HG03520 (cell line): ENCODE results near the gene ABCC8.

ENCODE experiments used
- ATAC-seq: cut with Tn5 transposase; IDR thresholded peaks from one replicate; pipeline ENCODE4 v1.9.1; 2021; ENCODE audit warnings: mild to moderate bottlenecking, moderate library complexity; ENCODE audit not compliant: unreplicated experiment

The ABCC8 gene

DNA sequence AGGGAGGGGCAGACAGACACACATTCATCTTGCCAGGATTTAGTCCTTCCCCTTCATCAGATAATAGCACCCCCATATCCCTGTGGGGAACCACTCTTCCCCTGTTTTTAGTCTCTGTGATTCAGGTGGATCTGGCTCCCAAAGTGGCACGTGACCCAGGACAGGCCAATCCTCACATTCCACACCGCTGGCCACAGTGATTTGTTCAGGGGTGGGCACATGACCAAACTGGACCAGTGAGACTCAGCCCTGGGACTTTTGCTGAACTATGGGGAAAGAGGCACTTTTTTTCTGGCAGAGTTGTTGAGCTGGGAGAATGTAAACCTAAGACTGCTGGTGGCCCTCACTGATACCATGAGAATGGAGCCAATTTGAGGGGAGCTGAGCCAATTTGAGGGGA lies 69.1 kb downstream of the ABCC8 start:
- ATAC-seq = no peak

DNA sequence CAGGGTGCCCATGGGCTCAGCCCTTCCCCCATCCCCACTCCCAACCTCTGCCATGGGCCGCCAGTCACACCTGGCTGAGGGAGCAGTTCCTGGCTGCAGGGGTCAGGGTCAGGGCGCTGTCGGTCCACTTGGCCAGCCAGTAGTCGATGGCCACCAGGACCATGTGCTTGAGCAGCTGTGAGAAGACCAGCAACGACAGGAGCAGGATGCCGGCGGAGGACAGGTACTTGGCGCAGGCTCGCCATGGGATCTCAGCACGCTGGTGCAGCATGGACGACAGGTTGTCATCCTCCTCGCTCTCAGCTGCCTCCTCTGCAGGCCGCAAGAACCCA lies 69.9 kb downstream of the ABCC8 start:
- no peak for ATAC-seq

DNA sequence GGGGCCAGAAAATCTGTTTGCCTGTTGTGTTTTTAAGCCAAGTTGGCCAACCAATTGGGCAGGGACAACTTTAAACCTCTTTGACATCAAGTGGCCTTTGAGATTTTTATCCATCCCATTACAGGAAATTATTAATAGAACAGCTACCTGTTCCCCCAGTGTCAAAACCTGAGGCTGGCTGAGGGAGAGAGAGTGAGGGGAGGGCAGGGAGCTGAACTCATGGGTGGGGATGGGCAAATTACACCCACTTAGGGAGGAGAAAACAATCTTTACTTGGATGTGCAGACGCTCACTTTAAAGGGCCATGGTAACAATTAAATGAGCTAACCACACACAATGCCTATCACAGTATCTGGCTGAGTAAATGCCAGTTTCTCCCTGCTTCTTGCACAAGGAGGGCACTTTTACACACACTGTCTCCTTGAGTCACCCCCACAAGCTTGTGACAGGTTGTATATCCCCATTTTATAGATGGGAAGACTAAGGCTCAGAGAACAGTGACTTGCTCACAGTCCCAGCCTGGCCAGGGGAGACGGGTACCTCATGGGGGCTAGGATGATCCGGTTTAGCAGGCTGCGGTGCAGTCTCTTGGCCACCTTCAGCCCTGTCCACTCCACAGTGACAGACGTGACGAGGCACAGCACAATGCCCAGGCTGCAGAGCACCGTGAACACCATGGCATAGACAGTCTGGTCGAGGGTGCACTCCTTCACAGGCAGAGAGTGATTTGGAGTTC lies 70.4 kb downstream of the ABCC8 start:
- no peak for ATAC-seq

DNA sequence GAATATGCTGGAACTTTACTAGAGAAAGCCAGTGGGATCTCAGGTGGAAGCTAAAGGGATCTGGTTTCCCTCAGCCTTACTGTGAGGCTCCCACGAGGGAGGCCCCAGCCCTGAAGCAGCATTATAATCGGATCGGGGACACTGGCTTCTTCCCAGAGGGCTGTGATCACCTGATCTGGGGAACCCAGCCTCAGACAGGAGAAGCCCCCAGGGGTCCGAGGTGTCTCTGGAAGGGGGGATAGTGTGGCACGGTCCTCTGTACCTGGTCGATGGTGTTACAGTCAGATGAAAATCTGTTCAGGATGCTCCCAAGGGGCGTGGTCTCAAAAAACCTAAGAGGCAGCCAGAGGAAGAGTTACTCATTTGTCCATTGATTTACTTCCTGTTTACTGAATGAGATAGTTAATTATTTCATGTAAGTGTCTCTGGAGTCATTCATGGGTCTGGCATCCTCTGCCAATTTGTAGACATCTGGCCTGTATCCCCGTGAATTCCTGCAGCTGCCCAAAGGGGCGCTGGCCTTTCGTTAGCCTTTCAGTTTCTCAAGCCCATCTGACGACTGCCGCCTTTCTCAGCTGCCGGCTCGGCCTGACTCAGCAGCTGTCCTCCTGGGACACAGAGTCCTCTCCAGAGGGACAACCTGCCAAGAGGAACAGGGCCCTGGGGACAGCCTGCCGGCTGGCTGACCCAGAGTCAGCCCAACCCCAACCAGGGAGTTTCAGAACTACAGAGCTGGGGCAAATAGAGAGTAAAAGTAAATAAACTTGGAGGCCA lies 71.2 kb downstream of the ABCC8 start:
- no peak for ATAC-seq

DNA sequence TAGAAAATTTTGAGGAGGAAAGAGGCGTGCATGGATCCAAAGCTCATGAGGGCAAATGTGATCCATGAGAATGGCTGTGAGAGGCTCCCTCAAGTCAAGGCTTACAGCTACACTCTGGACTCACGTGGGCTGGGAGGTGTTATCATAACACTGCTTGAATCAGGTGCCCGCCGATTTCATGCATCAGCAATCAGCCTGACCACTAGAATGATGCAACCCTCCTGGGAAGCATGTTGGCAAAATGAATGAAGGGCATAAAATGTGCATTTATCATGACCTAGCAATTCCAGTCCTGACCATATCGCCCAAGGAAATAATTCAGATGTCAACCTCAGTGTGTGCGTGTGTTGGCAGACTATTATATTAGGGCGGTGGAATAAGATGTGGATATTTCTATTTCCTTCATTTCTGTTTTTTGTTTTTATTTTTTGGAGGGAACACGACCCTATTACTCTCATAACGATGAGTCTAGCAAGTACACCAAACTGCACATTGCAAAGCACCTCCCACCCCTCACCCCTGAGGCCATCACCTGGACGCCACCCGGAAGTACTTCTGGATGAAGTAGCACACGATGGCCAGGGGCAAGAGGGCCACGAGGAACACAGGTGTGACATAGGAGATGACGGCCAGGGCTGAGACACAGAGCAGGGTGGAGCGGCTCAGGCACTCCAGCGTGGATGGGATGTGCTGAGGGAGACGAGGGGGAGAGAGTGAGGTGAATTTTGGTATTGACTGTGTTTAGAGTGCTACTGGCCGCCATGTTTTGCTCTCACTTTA lies 72.5 kb downstream of the ABCC8 start:
- ATAC-seq = no peak

DNA sequence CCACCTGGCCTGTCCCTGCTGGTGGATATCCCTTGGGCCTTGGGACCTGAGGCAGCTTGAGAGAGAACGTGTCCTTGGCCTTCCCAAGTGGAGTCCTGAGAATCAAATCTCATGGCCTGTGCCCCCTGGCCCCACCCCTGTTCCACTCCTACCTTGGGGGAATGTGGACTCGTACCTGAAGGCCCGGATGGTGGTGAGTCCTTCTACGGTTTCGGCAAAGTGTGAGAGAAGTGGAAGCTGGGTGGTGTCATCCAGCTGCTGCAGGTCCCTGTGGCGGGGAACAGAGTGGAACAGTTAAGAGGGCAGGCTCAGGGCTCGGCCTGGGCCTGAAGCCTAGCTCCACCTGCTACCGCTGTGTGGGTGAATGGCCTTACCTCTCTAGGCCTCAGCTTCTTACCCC lies 74.2 kb downstream of the ABCC8 start:
- ATAC-seq = no peak

DNA sequence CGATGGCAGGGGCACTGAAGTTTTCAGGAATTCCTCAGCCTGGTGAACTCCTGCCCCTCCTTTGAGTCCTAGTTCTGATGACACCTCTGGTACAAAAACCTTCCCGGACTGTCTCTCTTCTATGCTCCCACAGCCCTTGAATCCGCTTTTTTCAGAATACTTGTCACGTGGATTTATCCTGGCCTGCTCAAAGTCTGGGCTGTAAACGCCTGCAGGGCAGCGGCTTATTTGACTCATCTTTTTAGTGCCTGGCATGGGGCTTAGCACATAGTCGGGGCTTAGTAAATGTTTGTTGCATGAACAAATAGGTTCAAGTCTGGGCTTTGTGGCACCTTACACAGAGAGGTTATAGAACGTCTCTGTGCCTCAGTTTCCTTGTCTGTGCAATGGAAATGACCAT lies 74.8 kb downstream of the ABCC8 start:
- no peak for ATAC-seq

DNA sequence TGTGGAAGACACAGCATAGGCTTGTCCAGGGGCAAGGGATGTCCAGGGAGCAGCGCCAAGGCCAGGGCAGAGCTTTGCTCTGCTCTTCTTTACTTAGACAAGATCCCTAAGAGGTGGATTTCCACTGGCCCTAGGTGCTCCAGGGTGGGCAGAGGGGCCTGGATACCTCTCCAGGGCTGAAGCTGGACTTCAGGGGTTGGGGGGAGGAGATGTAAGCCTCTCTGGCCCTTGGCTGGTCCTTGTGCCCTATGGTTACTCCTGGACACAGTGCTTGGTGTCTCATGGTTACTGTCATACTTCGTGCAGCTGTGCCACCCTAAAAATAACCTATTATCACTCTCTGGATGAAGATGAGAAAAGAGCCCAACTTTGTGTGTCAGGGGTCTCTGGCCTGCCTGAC lies 75.3 kb downstream of the ABCC8 start:
- no peak for ATAC-seq

DNA sequence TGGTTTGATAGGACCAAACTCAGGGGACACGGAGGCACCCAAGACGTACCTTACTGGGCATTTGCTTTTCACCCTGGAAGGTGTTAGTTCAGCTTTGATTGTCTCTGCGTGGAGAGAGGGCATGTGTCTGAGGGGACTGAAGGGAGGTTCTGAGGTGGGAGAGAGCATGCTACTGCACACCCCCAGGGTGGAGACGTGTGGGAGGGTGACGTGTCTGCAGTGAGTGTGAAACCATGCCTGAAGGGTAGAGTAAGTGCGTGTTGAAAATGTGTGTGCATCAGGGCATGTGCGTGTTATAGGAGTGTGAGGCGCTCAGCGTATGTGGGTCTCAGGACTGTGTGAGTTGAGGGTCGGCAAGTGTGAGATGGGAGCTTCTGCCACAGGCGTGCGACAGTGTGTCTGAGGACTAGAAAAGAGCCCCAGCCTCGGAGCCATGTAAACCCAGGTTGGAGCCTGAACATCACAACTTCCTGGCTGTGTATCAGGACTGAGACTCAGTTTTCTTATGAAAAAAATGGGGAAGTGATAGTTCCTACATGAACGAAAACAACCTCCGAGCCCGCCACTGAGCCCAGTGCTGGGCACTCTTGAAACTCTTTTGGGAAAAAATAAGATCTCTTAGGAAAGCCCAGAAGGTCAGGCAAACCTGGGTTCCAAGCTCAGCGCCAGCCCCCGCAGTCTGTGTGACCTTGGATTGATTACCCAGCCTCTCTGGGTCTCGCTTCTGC lies 76.4 kb downstream of the ABCC8 start:
- no peak for ATAC-seq

DNA sequence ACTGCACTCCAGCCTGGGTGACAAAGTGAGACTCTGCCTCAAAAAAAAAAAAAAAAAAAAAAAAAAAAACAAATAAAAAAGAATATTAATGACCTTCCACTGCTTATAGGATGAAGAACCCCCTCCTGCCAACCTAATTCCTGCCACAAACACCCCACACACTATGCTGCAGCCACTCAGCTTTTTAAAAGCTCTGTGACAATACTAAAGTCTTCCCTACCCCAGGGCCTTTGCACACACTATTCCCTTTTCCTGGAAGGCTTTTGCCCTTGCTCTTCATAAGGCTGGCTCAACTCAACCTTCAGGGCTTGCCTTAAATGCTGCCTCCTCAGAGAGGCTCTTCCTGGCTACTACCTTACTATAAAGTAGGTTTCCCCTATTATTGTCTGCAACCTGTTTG lies 77.4 kb downstream of the ABCC8 start:
- ATAC-seq = no peak

DNA sequence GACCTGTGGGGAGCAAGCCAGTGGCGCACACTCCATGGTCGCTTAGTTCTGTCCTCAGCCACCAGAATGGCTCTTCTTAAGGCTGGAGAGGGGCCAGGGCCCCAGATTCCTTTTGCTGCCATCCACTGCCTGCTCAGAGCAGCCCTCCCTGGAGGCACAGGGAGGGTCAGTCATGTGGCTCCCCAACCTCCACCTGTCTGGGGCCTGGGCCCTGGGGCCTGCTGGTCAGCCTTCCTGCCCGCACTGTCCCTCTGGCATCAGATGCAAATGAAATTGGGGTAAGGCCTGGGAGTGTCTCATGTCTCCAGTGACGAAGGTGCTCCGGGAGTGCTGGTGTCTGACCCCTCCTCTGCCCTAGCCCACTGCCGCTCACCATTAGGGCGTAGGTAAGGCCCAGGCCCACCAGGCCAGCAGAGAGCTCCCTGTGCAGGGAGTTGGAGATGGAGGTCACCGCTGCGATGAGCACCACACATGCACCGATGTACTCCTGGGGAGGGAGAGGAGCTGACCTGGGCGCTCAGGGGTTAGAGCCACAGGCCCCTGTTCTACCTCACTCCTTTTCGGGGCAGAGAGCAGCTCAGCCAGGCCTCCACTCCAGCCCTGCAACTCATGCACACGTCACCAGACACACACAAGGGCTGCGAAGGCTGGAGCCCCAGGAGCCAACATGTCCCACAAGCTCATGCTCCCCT lies 79.2 kb downstream of the ABCC8 start:
- ATAC-seq = no peak

DNA sequence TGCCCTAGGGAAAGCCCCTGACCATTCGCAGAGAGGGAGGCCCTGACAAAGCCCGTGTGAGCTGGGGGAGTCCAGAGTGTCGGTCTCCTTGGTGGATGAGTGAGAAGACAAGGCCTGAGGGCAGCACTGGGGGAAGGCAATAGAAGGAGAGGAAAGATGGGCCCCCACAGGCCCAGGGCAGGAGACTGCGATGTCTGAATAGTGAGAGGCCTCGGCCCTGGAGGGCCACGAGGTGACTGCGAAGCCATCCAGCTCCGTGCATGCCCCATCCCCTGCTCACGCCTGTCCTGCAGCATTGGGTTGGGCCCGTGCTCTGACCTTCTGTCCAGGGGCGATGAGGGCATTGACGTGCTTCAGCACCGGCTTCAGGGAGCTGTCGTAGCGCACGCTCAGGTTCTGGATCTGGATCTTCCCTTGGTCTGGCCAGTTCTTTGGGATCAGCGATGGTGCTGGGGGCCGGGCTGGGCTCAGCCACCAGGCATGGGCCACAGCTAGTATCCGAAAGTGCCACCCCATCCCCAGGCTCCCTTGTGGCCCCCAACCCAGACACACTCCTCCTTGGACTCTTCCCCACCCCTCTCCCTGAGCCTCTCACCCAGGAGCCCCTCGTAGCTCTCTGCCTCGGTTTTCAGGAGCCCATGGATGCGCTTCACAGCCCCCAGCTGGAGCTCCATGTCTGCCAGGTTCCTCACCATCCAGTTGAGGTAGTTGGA lies 79.9 kb downstream of the ABCC8 start:
- ATAC-seq = no peak

DNA sequence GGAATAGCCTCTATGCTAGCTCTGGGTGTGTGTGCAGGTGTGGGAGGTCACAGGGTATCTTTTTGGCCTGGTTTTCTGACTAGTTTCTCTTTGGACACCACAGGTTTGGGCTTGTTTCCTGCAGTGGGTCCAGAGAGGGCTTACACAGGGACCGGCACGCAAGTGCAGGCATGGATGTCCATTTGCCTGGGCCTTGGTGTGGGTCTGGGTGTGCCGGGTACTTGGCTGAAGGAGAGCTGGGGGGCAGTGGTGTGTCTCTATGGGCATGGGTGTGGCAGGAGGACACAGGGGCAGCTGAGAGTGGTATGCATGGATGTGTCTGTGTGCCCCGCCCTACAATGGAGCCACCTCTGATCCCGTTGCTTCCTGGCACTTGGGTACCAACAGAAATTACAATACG lies 80.7 kb downstream of the ABCC8 start:
- no peak for ATAC-seq

DNA sequence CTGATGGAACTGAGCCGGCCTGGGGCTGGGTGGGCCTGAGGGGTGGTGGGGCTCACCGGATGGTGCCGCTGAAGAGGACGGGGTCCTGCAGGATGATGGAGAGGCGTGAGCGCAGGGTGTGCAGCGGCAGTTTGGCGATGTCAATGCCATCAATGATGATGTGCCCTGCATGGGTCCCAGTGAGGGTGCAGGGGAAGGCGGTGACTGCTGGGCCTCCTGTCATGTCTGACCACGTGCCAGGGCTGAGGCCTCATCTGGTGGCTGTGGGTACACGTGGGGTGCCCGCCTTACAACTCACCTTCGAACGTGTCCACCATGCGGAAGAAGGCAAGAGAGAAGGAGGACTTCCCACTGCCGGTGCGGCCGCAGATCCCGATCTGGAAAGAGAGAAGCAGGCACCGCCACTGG lies 81.1 kb downstream of the ABCC8 start:
- no peak for ATAC-seq

DNA sequence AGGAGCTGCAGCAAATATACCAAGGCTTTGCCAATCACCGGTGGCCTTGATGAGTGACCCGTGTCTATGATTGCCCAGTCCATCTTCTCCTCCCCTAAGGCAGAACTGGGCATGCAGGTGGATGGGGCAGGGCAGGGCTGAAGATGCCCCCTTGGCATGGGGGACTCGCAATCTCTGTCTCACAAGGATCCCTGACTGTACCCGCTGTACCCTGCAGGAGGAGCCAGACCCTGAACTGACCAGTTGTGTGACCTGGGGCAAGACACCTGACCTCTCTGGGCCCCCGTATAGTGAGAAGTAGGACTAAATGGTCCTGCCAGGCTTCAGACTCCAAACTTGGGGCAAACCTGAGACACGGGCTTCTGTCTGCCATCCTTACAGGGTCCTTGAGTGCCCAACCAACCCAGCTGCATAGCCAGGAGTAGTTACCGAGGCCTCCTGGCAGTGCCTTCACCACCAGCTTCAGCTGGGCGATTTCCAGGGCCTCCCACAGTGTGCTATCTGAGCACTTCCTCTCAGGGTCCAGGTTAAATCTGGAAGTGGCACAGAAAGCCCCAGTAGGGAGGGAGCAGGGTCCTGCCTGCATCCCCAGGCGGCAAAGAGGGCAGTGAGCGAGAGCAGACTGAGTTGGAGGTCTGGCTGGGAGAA lies 81.8 kb downstream of the ABCC8 start:
- no peak for ATAC-seq

DNA sequence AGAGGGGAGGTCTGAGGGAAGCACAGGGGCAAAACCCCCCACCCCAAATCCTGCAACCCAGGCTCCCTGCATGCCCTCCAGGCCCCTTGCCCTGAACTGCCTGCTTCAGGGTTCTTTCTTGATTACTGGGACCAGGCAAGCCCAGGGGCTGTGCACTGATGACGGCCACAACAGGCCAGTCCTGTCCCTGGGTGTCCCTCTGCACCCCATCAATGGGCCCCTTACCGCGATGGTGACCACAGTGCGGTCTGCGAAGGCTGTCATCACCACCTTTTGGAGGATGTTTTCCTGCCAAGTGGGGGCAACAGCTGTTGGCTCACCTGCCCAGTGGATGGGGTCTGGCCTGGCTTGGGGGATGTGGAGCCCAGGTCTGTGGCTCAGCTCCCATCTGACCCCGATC lies 83.2 kb downstream of the ABCC8 start:
- no peak for ATAC-seq

DNA sequence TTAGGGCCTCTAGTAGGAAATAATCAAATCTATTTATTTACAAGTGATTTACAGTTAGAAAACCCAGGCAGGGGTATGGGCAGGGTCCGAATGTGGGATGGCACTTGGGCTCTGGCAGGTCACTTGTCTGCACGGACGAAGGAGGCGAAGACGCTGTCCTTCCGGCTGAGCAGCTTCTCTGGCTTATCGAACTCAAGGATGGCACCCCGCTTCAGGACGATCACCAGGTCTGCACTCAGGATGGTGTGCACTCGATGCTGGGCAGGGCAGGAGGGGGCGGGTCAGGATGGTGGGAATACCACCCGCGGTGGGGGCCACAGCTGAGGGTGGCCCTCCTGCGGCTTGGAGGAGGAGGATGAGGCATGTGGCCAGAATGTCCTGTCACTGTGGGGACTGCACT lies 83.8 kb downstream of the ABCC8 start:
- no peak for ATAC-seq

DNA sequence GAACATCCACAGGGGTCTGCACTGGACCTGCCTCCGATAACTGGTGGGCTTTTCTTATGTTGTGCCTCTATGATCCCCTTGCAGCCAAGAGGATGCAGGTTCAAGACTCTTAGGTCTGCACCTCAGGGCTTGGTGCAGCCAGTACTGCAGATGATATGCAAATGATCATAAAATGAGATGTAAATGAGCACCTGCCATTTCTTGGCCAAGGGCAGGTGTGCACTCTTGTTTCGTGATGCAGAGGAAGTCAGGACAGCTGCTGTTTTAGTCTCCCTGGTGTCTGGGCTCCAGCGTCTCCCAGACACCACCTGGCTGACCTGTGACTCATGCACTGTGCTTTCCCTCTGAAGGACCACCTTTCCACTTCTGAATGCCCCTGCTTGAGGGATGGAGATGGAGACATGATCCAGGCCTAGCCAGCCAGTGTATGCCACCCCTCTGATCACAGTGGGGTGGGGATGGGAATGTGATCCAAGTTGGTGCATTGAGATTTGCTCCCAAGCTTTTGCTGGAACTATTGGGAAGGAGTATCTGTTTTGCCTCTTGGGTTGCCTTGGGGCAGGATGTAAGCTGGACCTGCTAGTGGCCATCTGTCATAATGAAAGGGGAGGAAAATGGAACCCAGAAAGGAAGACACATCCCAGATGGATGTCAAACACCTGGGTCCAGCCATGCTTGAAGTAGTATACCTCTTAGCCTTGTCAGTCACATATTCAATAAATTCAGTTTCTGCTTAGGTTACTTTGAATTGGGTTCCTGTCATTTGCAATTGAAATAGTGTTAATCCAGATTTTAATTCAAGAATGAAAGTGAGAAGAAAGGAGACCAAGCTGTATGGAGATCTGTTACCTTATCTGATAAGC lies 84.9 kb downstream of the ABCC8 start:
- ATAC-seq = no peak
